Measurements from ENCODE around the gene MLIP.

Gene MLIP

DNA sequence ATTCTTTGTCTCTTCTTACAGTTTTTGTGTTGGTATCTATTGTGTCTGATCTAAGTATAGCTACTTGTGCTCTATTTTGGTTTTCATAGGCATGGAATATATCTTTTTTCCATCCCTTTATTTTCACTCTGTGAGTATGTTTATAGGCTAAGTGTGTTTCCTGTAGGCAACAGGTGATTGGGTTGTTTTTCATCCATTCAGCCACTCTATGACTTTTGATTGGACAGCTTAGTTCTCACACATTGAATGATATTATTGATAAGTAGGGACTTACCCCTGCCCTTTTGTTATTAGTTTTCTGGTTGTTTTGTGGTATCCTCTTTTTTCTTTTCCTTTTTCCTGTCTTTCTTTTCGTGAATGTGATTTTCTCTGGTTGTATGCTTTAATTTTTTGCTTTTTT, 67.9 kb downstream of the MLIP start:
- H3K9ac ChIP-seq (ENCODE audit: low read depth in 1 of 2, low read length in 2 of 2) = no peak overlapping the region
- no peaks in the 10 kb centered on the region for H3K4me1 ChIP-seq (ENCODE audit: control insufficient read depth in 1 of 2, insufficient read depth in 2 of 2, low read length in 2 of 2)
- H3K27ac ChIP-seq (ENCODE audit: low read depth, low read length) = no peak overlapping the region
- no peak overlapping the region for H3K4me3 ChIP-seq (ENCODE audit: low read depth in 1 of 2, low read length in 2 of 2)
- no peaks in the 10 kb centered on the region for H3K9me3 ChIP-seq (ENCODE audit: control insufficient read depth in 1 of 2, low read length in 2 of 2)
- no peaks in the 10 kb centered on the region for H3K36me3 ChIP-seq (ENCODE audit: control insufficient read depth in 1 of 2, insufficient read depth in 2 of 2, low read length in 2 of 2)
- no peaks in the 10 kb centered on the region for H3K27me3 ChIP-seq (ENCODE audit: control insufficient read depth in 1 of 2, insufficient read depth in 2 of 2, low read length in 2 of 2)

DNA sequence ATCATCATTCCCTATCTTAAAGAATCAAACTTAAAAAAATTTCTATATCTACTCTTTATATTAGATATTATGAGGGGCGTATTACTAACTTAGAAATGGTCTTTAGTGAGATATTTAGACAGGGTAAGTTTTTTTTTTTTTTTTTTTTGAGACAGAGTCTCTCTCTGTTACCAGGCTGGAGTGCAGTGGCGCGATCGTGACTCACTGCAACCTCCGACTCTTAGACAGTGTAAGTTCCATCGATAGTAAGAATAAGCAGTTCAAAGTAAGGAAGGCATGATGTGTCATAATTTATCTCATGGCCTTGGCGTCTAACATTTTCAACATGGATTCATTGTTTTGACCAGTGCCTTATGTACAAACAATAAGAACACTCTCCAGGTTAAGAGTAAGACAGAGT, 72.4 kb downstream of the MLIP start:
- no peaks in the 10 kb centered on the region for H3K36me3 ChIP-seq (ENCODE audit: control insufficient read depth in 1 of 2, insufficient read depth in 2 of 2, low read length in 2 of 2)

DNA sequence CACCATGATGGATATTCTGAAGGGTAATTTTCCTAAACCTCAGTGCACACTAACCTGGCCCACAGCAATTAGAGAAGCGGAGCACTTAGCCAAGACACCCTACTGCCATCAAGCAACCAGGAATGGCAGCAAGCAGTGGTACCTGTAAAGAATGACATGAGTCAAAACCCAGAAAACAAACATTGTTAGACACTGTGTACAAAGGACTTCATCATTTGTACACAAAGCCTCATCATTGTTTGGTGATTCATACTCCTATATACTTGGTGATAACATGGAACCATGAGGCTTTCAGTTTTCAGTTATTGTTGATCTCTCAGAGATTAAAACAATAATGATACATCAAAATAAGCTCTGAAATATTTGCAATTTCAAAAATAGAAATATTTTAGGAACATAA, 74.6 kb downstream of the MLIP start:
- no peak overlapping the region for H3K4me3 ChIP-seq (ENCODE audit: low read depth in 1 of 2, low read length in 2 of 2)
- no peaks in the 10 kb centered on the region for H3K27me3 ChIP-seq (ENCODE audit: control insufficient read depth in 1 of 2, insufficient read depth in 2 of 2, low read length in 2 of 2)
- no peaks in the 10 kb centered on the region for H3K4me1 ChIP-seq (ENCODE audit: control insufficient read depth in 1 of 2, insufficient read depth in 2 of 2, low read length in 2 of 2)
- H3K36me3 ChIP-seq (ENCODE audit: control insufficient read depth in 1 of 2, insufficient read depth in 2 of 2, low read length in 2 of 2) = no peaks in the 10 kb centered on the region
- H3K27ac ChIP-seq (ENCODE audit: low read depth, low read length) = no peak overlapping the region
- H3K9ac ChIP-seq (ENCODE audit: low read depth in 1 of 2, low read length in 2 of 2) = no peak overlapping the region
- no peaks in the 10 kb centered on the region for H3K9me3 ChIP-seq (ENCODE audit: control insufficient read depth in 1 of 2, low read length in 2 of 2)

More for the DNA sequence above, 72.4 kb downstream of the MLIP start:
- Histone ChIP-seq H3K4me1 (ENCODE audit: control insufficient read depth in 1 of 2, insufficient read depth in 2 of 2, low read length in 2 of 2) (no peaks in the 10 kb centered on the region), H3K27ac (ENCODE audit: low read depth, low read length) (no peak overlapping the region), H3K9me3 (ENCODE audit: control insufficient read depth in 1 of 2, low read length in 2 of 2) (no peaks in the 10 kb centered on the region), H3K27me3 (ENCODE audit: control insufficient read depth in 1 of 2, insufficient read depth in 2 of 2, low read length in 2 of 2) (no peaks in the 10 kb centered on the region), H3K4me3 (ENCODE audit: low read depth in 1 of 2, low read length in 2 of 2) (no peak overlapping the region), H3K9ac (ENCODE audit: low read depth in 1 of 2, low read length in 2 of 2) (no peak overlapping the region)

DNA sequence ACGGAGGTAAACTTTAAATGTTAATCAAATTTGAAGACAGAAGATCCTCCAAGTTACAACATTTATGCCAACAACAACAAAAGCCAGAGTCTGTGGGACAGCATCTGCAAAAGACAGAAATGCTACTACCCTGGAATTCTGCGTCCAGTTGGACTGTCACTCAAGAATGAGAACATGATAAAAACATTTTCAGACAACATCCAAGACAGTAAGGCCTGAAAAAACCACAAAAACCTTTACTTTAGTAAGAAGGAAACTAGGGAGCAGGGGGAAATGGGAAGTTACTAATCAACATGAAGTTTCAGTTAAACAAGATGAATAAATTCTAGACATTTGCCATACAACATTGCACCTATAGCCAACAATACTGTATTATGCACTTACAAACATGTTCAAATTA, 77.6 kb downstream of the MLIP start:
- no peaks in the 10 kb centered on the region for H3K4me1 ChIP-seq (ENCODE audit: control insufficient read depth in 1 of 2, insufficient read depth in 2 of 2, low read length in 2 of 2)
- H3K9ac ChIP-seq (ENCODE audit: low read depth in 1 of 2, low read length in 2 of 2) = no peak overlapping the region
- no peaks in the 10 kb centered on the region for H3K27me3 ChIP-seq (ENCODE audit: control insufficient read depth in 1 of 2, insufficient read depth in 2 of 2, low read length in 2 of 2)
- H3K27ac ChIP-seq (ENCODE audit: low read depth, low read length) = no peak overlapping the region
- no peak overlapping the region for H3K4me3 ChIP-seq (ENCODE audit: low read depth in 1 of 2, low read length in 2 of 2)
- H3K9me3 ChIP-seq (ENCODE audit: control insufficient read depth in 1 of 2, low read length in 2 of 2) = no peaks in the 10 kb centered on the region
- no peaks in the 10 kb centered on the region for H3K36me3 ChIP-seq (ENCODE audit: control insufficient read depth in 1 of 2, insufficient read depth in 2 of 2, low read length in 2 of 2)

DNA sequence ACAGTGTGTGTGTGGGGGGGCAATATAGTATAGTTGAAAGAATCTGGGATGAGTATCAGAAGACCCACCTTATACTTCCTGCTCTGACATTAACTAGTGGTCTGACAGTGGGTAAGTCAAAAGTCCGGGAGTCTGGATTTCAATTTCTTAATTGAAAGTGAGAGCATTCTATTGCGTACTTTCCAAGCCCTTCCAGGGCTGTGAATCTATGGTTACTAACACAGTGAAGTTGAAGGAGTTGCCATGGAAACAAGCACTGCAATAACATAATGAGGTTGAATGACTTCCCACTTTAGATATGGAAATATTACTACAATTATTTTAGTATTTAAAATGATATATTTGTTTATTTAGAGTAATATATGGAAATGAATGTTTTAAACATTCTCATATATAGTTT, 80.2 kb downstream of the MLIP start:
- Histone ChIP-seq H3K9me3 (ENCODE audit: control insufficient read depth in 1 of 2, low read length in 2 of 2) (no peaks in the 10 kb centered on the region), H3K9ac (ENCODE audit: low read depth in 1 of 2, low read length in 2 of 2) (no peak overlapping the region), H3K4me1 (ENCODE audit: control insufficient read depth in 1 of 2, insufficient read depth in 2 of 2, low read length in 2 of 2) (no peaks in the 10 kb centered on the region), H3K4me3 (ENCODE audit: low read depth in 1 of 2, low read length in 2 of 2) (no peak overlapping the region), H3K27me3 (ENCODE audit: control insufficient read depth in 1 of 2, insufficient read depth in 2 of 2, low read length in 2 of 2) (no peaks in the 10 kb centered on the region), H3K27ac (ENCODE audit: low read depth, low read length) (no peak overlapping the region), H3K36me3 (ENCODE audit: control insufficient read depth in 1 of 2, insufficient read depth in 2 of 2, low read length in 2 of 2) (no peaks in the 10 kb centered on the region)

DNA sequence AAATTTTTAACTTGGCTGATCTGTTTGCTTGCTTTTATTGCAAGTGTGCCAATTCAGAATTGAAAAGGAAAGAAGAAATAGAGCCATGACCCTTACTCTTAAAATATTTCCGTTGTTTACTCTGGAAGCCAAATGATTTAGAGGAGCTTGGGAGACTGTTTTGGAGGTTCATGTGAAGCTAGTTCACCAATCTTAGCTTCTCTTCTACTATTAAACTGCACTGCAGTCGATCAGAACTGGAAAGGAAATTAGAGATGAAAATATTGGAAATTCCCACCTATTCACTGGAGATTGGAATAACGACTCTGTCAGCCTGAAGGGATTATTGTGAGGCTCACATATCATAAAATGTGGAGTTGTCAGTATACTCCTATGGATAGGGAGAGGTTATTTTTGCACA, 81.8 kb downstream of the MLIP start:
- no peaks in the 10 kb centered on the region for H3K9me3 ChIP-seq (ENCODE audit: control insufficient read depth in 1 of 2, low read length in 2 of 2)
- no peak overlapping the region for H3K27ac ChIP-seq (ENCODE audit: low read depth, low read length)
- H3K27me3 ChIP-seq (ENCODE audit: control insufficient read depth in 1 of 2, insufficient read depth in 2 of 2, low read length in 2 of 2) = no peaks in the 10 kb centered on the region
- H3K4me1 ChIP-seq (ENCODE audit: control insufficient read depth in 1 of 2, insufficient read depth in 2 of 2, low read length in 2 of 2) = no peaks in the 10 kb centered on the region
- H3K4me3 ChIP-seq (ENCODE audit: low read depth in 1 of 2, low read length in 2 of 2) = no peak overlapping the region
- no peak overlapping the region for H3K9ac ChIP-seq (ENCODE audit: low read depth in 1 of 2, low read length in 2 of 2)
- no peaks in the 10 kb centered on the region for H3K36me3 ChIP-seq (ENCODE audit: control insufficient read depth in 1 of 2, insufficient read depth in 2 of 2, low read length in 2 of 2)

DNA sequence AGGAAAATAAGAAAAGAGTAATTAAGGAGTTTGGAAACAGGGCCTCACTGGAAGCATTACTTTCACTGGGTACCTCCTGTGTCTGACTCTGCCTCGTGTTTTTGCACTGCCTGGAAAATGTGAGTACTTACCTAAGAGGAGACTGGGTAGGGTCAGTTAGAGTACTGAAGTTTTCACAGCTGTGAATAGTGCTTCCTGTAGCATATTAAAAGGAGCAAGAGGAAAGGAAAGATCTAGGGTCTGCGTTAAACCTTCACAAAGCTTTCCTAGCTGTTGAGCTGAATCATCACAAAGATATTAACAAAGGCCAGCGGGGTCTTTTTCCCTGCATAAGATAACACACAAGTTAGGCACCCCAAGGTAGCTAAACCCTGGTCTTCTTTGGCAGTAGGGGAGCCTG, 82.3 kb downstream of the MLIP start:
- Histone ChIP-seq H3K4me3 (ENCODE audit: low read depth in 1 of 2, low read length in 2 of 2) (no peak overlapping the region), H3K9me3 (ENCODE audit: control insufficient read depth in 1 of 2, low read length in 2 of 2) (no peaks in the 10 kb centered on the region), H3K9ac (ENCODE audit: low read depth in 1 of 2, low read length in 2 of 2) (no peak overlapping the region), H3K27me3 (ENCODE audit: control insufficient read depth in 1 of 2, insufficient read depth in 2 of 2, low read length in 2 of 2) (no peaks in the 10 kb centered on the region), H3K27ac (ENCODE audit: low read depth, low read length) (no peak overlapping the region), H3K36me3 (ENCODE audit: control insufficient read depth in 1 of 2, insufficient read depth in 2 of 2, low read length in 2 of 2) (no peaks in the 10 kb centered on the region), H3K4me1 (ENCODE audit: control insufficient read depth in 1 of 2, insufficient read depth in 2 of 2, low read length in 2 of 2) (no peaks in the 10 kb centered on the region)

DNA sequence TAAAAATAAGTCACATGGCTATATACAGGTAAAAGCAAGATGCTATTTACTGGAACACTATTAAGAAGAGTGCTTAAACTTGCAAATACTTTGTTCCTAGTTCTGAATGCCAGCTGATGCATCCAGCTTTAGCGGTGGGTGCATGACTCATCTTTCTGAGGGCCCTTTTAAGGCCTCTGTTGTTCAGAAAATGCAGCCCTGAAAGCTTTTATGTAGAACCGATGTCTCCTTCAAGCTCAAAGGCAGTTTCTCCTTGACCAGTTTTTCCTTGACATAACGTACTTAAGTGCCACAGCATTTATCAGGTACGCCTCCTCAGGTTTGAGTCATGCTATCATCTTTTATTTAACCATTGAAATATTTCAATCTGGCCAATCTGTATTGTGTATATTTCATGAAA, 82.8 kb downstream of the MLIP start:
- Histone ChIP-seq H3K36me3 (ENCODE audit: control insufficient read depth in 1 of 2, insufficient read depth in 2 of 2, low read length in 2 of 2) (no peaks in the 10 kb centered on the region), H3K27me3 (ENCODE audit: control insufficient read depth in 1 of 2, insufficient read depth in 2 of 2, low read length in 2 of 2) (no peaks in the 10 kb centered on the region), H3K4me1 (ENCODE audit: control insufficient read depth in 1 of 2, insufficient read depth in 2 of 2, low read length in 2 of 2) (no peaks in the 10 kb centered on the region), H3K9ac (ENCODE audit: low read depth in 1 of 2, low read length in 2 of 2) (no peak overlapping the region), H3K27ac (ENCODE audit: low read depth, low read length) (no peak overlapping the region), H3K9me3 (ENCODE audit: control insufficient read depth in 1 of 2, low read length in 2 of 2) (no peaks in the 10 kb centered on the region), H3K4me3 (ENCODE audit: low read depth in 1 of 2, low read length in 2 of 2) (no peak overlapping the region)

DNA sequence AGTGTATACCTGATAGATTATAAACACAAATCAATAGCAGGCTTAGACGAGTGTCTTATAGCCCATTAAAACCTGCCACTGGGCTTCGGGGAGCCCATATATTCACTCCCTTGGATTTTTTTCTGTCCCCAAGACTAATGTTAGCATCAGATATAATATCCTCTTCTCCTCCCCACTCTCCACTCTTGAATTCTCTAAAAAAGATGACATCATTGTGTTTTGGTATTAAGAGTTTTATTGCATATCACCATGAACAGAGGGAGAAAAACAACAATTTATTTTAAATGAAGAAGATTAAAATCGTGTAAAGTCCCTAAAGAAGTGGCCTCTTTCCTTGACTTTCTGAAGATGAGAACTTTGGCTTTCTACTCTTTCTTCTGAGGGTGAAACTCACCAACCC, 84.4 kb downstream of the MLIP start:
- H3K9me3 ChIP-seq (ENCODE audit: control insufficient read depth in 1 of 2, low read length in 2 of 2) = no peaks in the 10 kb centered on the region
- no peaks in the 10 kb centered on the region for H3K36me3 ChIP-seq (ENCODE audit: control insufficient read depth in 1 of 2, insufficient read depth in 2 of 2, low read length in 2 of 2)
- no peaks in the 10 kb centered on the region for H3K27me3 ChIP-seq (ENCODE audit: control insufficient read depth in 1 of 2, insufficient read depth in 2 of 2, low read length in 2 of 2)
- no peak overlapping the region for H3K27ac ChIP-seq (ENCODE audit: low read depth, low read length)
- H3K4me1 ChIP-seq (ENCODE audit: control insufficient read depth in 1 of 2, insufficient read depth in 2 of 2, low read length in 2 of 2) = no peaks in the 10 kb centered on the region
- no peak overlapping the region for H3K9ac ChIP-seq (ENCODE audit: low read depth in 1 of 2, low read length in 2 of 2)
- no peak overlapping the region for H3K4me3 ChIP-seq (ENCODE audit: low read depth in 1 of 2, low read length in 2 of 2)

DNA sequence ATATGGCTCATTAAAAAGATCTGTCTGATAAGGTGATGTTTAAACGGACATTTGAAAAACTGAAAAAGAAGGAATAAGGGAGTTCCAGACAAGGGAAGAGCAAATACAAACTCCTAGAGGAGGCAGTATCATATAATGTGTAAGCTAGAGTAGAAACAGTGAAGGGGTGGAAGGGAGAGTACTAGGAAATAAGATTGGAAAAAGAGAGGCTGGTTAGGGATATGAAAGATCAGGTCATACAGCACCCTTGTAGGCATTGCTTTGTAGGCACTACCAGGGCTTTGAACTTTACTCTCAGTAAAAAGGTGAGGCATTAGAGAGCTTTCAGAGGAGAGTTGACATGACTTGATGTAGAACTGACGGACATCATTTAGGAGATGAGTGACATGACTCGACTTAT, 85.7 kb downstream of the MLIP start:
- no peak overlapping the region for H3K4me3 ChIP-seq (ENCODE audit: low read depth in 1 of 2, low read length in 2 of 2)
- no peak overlapping the region for H3K27ac ChIP-seq (ENCODE audit: low read depth, low read length)
- no peaks in the 10 kb centered on the region for H3K36me3 ChIP-seq (ENCODE audit: control insufficient read depth in 1 of 2, insufficient read depth in 2 of 2, low read length in 2 of 2)
- H3K4me1 ChIP-seq (ENCODE audit: control insufficient read depth in 1 of 2, insufficient read depth in 2 of 2, low read length in 2 of 2) = no peaks in the 10 kb centered on the region
- no peak overlapping the region for H3K9ac ChIP-seq (ENCODE audit: low read depth in 1 of 2, low read length in 2 of 2)
- H3K9me3 ChIP-seq (ENCODE audit: control insufficient read depth in 1 of 2, low read length in 2 of 2) = no peaks in the 10 kb centered on the region
- no peaks in the 10 kb centered on the region for H3K27me3 ChIP-seq (ENCODE audit: control insufficient read depth in 1 of 2, insufficient read depth in 2 of 2, low read length in 2 of 2)

DNA sequence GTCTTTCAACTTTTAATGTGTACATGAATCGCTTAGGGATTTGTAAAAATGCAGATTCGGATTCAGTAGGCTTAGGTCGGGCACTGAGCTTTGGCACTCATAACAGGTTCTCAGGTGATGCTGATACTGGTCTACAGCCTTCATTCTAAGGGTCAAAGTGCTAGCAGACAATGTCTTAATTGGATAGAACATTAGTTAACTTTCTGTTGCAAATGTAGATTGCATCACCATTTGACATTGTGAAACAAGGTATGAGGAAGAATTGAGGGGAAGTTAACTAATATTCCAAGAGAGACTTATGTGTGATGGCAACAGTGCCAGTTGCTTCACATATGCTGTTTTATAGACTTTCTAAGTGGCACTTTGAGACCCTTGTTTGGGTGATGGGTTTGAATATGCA, 86.9 kb downstream of the MLIP start:
- Histone ChIP-seq H3K9ac (ENCODE audit: low read depth in 1 of 2, low read length in 2 of 2) (no peak overlapping the region), H3K36me3 (ENCODE audit: control insufficient read depth in 1 of 2, insufficient read depth in 2 of 2, low read length in 2 of 2) (no peaks in the 10 kb centered on the region), H3K27me3 (ENCODE audit: control insufficient read depth in 1 of 2, insufficient read depth in 2 of 2, low read length in 2 of 2) (no peaks in the 10 kb centered on the region), H3K4me3 (ENCODE audit: low read depth in 1 of 2, low read length in 2 of 2) (no peak overlapping the region), H3K4me1 (ENCODE audit: control insufficient read depth in 1 of 2, insufficient read depth in 2 of 2, low read length in 2 of 2) (no peaks in the 10 kb centered on the region), H3K27ac (ENCODE audit: low read depth, low read length) (no peak overlapping the region), H3K9me3 (ENCODE audit: control insufficient read depth in 1 of 2, low read length in 2 of 2) (no peaks in the 10 kb centered on the region)

Measured in duodenal mucosa (tissue), 2 donors.